GM12878 (cell line): Measurements from ENCODE around the gene SMIM31.

Experiments used
- JUNB ChIP-seq: IDR thresholded peaks from 2 replicates; pipeline ENCODE4 v1.6.1; 2016; ENCODE audit warnings: antibody characterized with exemption, mild to moderate bottlenecking
- POLR2AphosphoS5 ChIP-seq: IDR thresholded peaks from 2 replicates; pipeline ENCODE4 v1.6.1; 2011; ENCODE audit warnings: mild to moderate bottlenecking, low read length, inconsistent platforms
- TF ChIP-seq, protein P1 (sequence below), 3 experiments: IDR thresholded peaks in 2 of 3; conservative IDR thresholded peaks in 1 of 3; 2 replicates each; pipeline ENCODE4 v1.5.1; 2011; ENCODE audit warnings: low read depth in 3 of 3, low read length in 3 of 3, mild to moderate bottlenecking in 3 of 3, control low read depth in 2 of 3, moderate library complexity in 2 of 3, inconsistent platforms in 1 of 3, mixed read lengths in 1 of 3; ENCODE audit not compliant: control insufficient read depth in 2 of 3, insufficient read depth in 1 of 3; ENCODE audit errors: extremely low read depth in 1 of 3

DNA sequence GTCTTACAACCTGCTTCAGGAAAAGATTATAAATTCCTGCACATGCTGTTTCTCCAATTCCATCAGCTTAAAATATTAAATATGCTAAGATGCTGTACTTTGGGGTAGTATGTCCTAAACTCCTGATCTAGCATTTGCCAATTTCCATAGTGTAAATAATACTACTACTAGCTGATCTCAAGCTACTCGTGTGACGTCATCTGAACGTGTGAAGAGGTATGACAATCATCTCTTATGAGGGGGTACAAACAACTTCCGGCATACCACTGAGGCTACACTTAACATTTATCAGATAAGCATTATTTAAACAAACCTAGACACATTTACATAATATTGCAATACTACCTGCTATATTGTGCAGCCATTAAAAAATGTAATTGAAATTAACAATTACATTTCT lies 70.7 kb downstream of the SMIM31 start:
- no peak for TF ChIP-seq POLR2AphosphoS5
- TF ChIP-seq, protein P1, sequence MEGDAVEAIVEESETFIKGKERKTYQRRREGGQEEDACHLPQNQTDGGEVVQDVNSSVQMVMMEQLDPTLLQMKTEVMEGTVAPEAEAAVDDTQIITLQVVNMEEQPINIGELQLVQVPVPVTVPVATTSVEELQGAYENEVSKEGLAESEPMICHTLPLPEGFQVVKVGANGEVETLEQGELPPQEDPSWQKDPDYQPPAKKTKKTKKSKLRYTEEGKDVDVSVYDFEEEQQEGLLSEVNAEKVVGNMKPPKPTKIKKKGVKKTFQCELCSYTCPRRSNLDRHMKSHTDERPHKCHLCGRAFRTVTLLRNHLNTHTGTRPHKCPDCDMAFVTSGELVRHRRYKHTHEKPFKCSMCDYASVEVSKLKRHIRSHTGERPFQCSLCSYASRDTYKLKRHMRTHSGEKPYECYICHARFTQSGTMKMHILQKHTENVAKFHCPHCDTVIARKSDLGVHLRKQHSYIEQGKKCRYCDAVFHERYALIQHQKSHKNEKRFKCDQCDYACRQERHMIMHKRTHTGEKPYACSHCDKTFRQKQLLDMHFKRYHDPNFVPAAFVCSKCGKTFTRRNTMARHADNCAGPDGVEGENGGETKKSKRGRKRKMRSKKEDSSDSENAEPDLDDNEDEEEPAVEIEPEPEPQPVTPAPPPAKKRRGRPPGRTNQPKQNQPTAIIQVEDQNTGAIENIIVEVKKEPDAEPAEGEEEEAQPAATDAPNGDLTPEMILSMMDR (IDR thresholded peaks at IDR 0.05 in 2 of 3, conservative IDR thresholded peaks at IDR 0.05 in 1 of 3; ENCODE audit: control insufficient read depth in 2 of 3, extremely low read depth in 1 of 3, insufficient read depth in 1 of 3, low read depth in 3 of 3, low read length in 3 of 3) = no peak
- no peak for TF ChIP-seq JUNB
